ENCODE results near the gene FAM241B. TPM values are rescaled to one million over a fixed set of nuclear protein-coding genes. Genes with fewer than 3 reads are reported as not detected.

Gene FAM241B
- total RNA-seq, 1 donor from 2014 or later = 2.6 TPM

DNA sequence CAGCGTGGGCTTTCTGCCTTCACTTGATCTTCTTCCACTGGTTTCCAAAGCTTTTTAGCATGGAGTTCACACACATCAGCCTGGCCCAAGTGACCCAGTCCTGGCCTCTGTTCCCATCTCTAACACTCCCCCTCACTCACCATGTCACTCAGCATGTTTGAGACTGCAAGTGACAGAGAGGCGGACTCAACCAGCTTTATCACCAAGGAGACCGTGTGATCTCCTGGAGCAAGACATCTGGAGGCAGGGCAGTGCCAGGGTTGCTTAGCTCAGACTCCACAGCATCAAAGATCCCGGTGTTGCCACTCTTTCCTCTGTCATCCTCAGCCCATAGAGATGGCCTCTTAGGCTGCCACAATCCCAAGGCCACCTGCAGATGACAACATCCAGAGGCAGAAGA is 39.4 kb downstream of the FAM241B start:
- FAIRE-seq (peak; percentile 13), DNase-seq (ENCODE audit: low read depth) (no peak)
- TF ChIP-seq, protein P1, sequence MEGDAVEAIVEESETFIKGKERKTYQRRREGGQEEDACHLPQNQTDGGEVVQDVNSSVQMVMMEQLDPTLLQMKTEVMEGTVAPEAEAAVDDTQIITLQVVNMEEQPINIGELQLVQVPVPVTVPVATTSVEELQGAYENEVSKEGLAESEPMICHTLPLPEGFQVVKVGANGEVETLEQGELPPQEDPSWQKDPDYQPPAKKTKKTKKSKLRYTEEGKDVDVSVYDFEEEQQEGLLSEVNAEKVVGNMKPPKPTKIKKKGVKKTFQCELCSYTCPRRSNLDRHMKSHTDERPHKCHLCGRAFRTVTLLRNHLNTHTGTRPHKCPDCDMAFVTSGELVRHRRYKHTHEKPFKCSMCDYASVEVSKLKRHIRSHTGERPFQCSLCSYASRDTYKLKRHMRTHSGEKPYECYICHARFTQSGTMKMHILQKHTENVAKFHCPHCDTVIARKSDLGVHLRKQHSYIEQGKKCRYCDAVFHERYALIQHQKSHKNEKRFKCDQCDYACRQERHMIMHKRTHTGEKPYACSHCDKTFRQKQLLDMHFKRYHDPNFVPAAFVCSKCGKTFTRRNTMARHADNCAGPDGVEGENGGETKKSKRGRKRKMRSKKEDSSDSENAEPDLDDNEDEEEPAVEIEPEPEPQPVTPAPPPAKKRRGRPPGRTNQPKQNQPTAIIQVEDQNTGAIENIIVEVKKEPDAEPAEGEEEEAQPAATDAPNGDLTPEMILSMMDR (IDR thresholded peaks at IDR 0.05; ENCODE audit: insufficient read depth, low read length, severe bottlenecking) = no peak
- Histone ChIP-seq H3K36me3 (ENCODE audit: control insufficient read depth, insufficient read depth, low read length) (no peaks in the 10 kb centered on the region), H3K27me3 (ENCODE audit: control insufficient read depth, insufficient read depth, low read length) (peaks cover 13% of the 10 kb centered on the region), H3K4me3 (ENCODE audit: low read depth, low read length) (no peak overlapping the region)

DNA sequence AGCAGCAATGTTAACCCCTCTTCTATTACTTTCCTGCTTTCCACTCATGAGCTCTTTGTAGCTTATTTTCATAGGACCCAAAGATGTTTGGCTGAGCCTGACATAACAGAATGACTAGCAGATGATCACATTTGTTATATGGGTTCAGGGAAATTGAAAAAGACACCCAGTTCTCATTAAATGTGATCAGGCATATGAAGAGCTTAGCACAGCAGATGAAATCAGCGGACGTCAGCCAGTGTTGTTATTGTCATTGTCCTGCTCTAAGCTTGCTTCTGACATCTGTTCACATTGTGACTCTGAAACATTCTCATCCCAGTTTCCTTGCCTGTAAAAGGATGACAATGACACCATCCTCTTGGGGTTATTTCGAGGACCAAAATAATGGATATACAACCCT is 43.5 kb downstream of the FAM241B start:
- no peak for FAIRE-seq
- TF ChIP-seq, protein P1 (IDR thresholded peaks at IDR 0.05; ENCODE audit: insufficient read depth, low read length, severe bottlenecking) = no peak
- no peak for DNase-seq (ENCODE audit: low read depth)
- H3K4me3 ChIP-seq (ENCODE audit: low read depth, low read length) = no peak overlapping the region
- H3K27me3 ChIP-seq (ENCODE audit: control insufficient read depth, insufficient read depth, low read length) = peaks cover 10% of the 10 kb centered on the region
- no peaks in the 10 kb centered on the region for H3K36me3 ChIP-seq (ENCODE audit: control insufficient read depth, insufficient read depth, low read length)

DNA sequence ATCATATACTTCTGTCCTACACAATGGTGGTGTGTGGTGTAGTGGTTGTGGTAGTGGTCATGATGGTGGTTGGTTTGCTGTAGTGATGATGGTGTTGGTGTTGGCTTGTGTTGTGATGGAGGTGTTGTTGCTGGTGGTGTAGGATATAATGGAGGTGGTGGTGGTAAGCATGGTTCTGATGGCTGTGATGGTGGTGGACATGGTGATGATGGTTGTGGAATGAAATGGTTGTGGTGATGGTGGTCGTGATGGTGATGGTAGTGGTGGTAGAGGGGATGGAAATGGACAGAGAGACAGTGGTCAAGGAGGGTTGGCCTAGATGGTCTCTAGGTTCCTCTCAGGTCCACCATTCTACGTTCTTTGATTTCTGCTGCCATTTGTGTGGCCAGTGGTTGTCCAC is 44.7 kb downstream of the FAM241B start:
- no peak for FAIRE-seq
- no peak for DNase-seq (ENCODE audit: low read depth)
- TF ChIP-seq, protein P1 (IDR thresholded peaks at IDR 0.05; ENCODE audit: insufficient read depth, low read length, severe bottlenecking) = no peak
- H3K4me3 ChIP-seq (ENCODE audit: low read depth, low read length) = no peak overlapping the region
- H3K27me3 ChIP-seq (ENCODE audit: control insufficient read depth, insufficient read depth, low read length) = peaks cover 3% of the 10 kb centered on the region
- H3K36me3 ChIP-seq (ENCODE audit: control insufficient read depth, insufficient read depth, low read length) = no peaks in the 10 kb centered on the region

DNA sequence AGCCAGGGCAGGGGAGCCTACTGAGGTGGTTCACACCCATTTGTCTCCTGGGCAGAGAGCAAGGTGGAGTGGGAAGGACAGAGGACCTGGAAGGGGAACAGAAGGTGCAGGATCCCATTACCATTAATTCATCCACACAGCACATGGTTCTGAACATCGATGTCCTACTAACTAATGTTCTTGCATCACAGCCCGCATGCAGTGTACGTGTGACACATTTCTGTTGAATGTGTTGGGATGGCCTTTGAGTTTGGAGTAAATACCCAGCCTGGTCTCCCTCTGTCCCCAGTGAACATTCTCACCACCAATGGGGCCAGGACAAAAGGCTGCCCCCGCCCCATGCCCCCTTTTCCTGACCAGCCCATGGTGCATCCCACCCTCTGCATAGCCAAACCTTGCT is 46.3 kb downstream of the FAM241B start:
- FAIRE-seq (no peak), DNase-seq (ENCODE audit: low read depth) (no peak)
- no peak overlapping the region for H3K4me3 ChIP-seq (ENCODE audit: low read depth, low read length)
- peaks cover 5% of the 10 kb centered on the region for H3K27me3 ChIP-seq (ENCODE audit: control insufficient read depth, insufficient read depth, low read length)
- H3K36me3 ChIP-seq (ENCODE audit: control insufficient read depth, insufficient read depth, low read length) = no peaks in the 10 kb centered on the region
- TF ChIP-seq, protein P1 (IDR thresholded peaks at IDR 0.05; ENCODE audit: insufficient read depth, low read length, severe bottlenecking) = no peak

DNA sequence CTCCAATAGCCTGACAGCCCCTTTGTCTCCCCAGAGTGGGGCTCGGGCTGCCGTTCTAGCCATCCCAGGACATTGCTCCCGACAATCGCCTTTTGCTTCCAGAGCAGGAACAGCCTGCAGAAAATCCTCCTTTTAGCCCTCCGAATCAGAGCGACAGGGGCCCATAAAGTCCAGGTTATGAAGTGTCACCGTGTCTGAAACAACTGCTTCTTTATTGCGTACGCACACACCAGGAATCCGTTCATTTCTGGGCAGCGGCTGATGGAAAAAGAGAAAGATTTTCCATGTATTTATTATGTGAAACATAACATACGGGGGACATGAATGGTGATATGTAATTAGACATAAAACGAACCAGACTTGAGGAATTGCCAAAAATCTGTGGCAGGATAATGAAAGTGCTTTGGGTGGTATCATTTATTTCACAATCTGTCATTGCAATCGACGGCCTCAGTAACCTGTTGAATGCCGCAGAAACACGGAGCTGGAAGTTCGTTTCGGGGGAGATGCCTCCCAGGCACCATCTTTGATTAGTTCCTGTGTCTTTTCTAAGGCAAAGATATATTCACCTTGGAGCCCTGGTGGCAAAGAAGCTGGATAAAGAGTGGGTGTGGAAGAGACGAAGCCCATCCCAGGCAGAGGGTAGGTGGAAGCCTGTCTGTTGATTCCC is 48.1 kb downstream of the FAM241B start:
- no peaks in the 10 kb centered on the region for H3K36me3 ChIP-seq (ENCODE audit: control insufficient read depth, insufficient read depth, low read length)
- TF ChIP-seq, protein P1 (IDR thresholded peaks at IDR 0.05; ENCODE audit: insufficient read depth, low read length, severe bottlenecking) = no peak
- no peak for FAIRE-seq
- no peak overlapping the region for H3K4me3 ChIP-seq (ENCODE audit: low read depth, low read length)
- DNase-seq (ENCODE audit: low read depth) = no peak
- H3K27me3 ChIP-seq (ENCODE audit: control insufficient read depth, insufficient read depth, low read length) = peaks cover 5% of the 10 kb centered on the region

DNA sequence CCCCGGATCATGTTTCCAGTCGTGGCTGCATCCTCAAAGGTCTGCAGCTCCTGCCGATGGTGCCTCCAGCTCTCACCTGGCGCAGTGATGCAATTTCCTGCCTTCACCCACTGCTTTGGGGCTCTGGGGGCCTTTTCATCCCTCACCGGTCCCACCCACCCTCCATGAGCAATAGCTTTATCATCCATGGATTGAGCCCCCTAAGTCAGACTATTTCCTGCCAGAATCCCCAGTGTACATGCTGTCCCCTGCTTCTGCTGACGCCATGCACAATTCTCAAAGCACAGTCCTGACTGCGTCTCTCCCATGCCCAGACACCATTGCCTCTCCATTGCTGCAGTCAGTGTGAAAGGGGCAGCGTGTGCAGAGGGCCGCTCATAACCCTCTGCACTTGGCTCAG is 49.7 kb downstream of the FAM241B start:
- FAIRE-seq (peak; percentile 13), DNase-seq (ENCODE audit: low read depth) (no peak)
- Histone ChIP-seq H3K27me3 (ENCODE audit: control insufficient read depth, insufficient read depth, low read length) (peaks cover 5% of the 10 kb centered on the region), H3K4me3 (ENCODE audit: low read depth, low read length) (no peak overlapping the region), H3K36me3 (ENCODE audit: control insufficient read depth, insufficient read depth, low read length) (no peaks in the 10 kb centered on the region)
- TF ChIP-seq, protein P1 (IDR thresholded peaks at IDR 0.05; ENCODE audit: insufficient read depth, low read length, severe bottlenecking) = no peak

Measured in bronchial epithelial cell (primary cell).